Tibial nerve (tissue), 4 donors: ENCODE results near the gene FADS2. TPM values are rescaled to one million over a fixed set of nuclear protein-coding genes. Genes with fewer than 3 reads are reported as not detected.

ENCODE experiments used
- DNase-seq, 2 donors: peaks; one replicate each; pipeline ENCODE4 v3.0.0-alpha.2; 2019; ENCODE audit warnings: low spot score in 2 of 2
- H3K27ac ChIP-seq, 4 donors: fragments of 200-600 bp; sonication (generic) in 3 of 4; one replicate each; pipeline ENCODE4 v1.5.1; 2017 to 2019; ENCODE audit warnings: mild to moderate bottlenecking in 1 of 4
- H3K27me3 ChIP-seq, 2 donors: fragments of 200-600 bp; sonication (generic) in 1 of 2; one replicate each; pipeline versions ENCODE4 v1.5.1 to v1.6.0; 2017 to 2019
- H3K36me3 ChIP-seq, 3 donors: fragments of 200-600 bp; sonication (generic); one replicate each; pipeline ENCODE4 v1.5.1; 2018 to 2019
- H3K4me1 ChIP-seq, 4 donors: fragments of 200-600 bp; sonication (generic) in 3 of 4; one replicate each; pipeline ENCODE4 v1.5.1; 2017 to 2019
- H3K4me3 ChIP-seq, 4 donors: fragments of 200-600 bp; sonication (generic) in 3 of 4; one replicate each; pipeline ENCODE4 v1.5.1; 2017 to 2019; ENCODE audit warnings: mild to moderate bottlenecking in 1 of 4, moderate library complexity in 1 of 4
- H3K9me3 ChIP-seq, 4 donors: fragments of 200-600 bp; sonication (generic) in 3 of 4; one replicate each; pipeline ENCODE4 v1.5.1; 2017 to 2019
- CTCF ChIP-seq, 5 experiments: fragments of 200-600 bp in 3 of 5; fragments of 450-650 bp in 2 of 5; sonication (generic) in 3 of 5; IDR thresholded peaks; one replicate each; pipeline ENCODE4 v1.5.1; 2016 to 2019; ENCODE audit warnings: antibody characterized with exemption in 5 of 5, mild to moderate bottlenecking in 3 of 5, moderate library complexity in 2 of 5
- EP300 ChIP-seq, 2 donors: sonication (generic); formaldehyde crosslinking; IDR thresholded peaks; one replicate each; pipeline ENCODE4 v1.6.1; 2017; ENCODE audit warnings: antibody characterized with exemption in 2 of 2, mild to moderate bottlenecking in 1 of 2
- POLR2A ChIP-seq, 2 donors: fragments of 450-650 bp; IDR thresholded peaks; one replicate each; pipeline ENCODE4 v1.6.1; 2017; ENCODE audit warnings: antibody characterized with exemption in 2 of 2, mild to moderate bottlenecking in 2 of 2, moderate library complexity in 2 of 2
- whole genome bisulfite sequencing, 2 donors: methylation state at CpG; one replicate each; pipeline ENCODE4 v1.1.5; 2018; 5-methylcytosine and 5-hydroxymethylcytosine counted together
- total RNA-seq, 4 donors: library from RNA; depleted of rRNA; stranded (reverse); fragments of >200 nt; gene quantifications; one replicate each; pipeline ENCODE4 v1.1.0, GENCODE V29; 2016

FADS2 gene
- total RNA-seq, 4 donors from 2014 or later, result 17.4 to 59.2 (median 32.7) TPM

- Histone ChIP-seq H3K9me3 (no peaks in the 10 kb centered on the region), H3K27me3 (no peaks in the 10 kb centered on the region), H3K4me3 (no peak overlapping the region), H3K36me3 (peaks cover 0 to 70% (median 5%) of the 10 kb centered on the region in 3 donors), H3K27ac (peak overlapping the region in 1 of 4 donors; percentile 36), H3K4me1 (peaks cover 0 to 35% (median 17%) of the 10 kb centered on the region in 4 donors)
- WGBS, 2 donors, result 85 to 92% methylated on average over 12 to 14 of the region's 14 CpGs
- no peak for DNase-seq
- TF ChIP-seq POLR2A (IDR thresholded peaks at IDR 0.05) (no peak), EP300 (IDR thresholded peaks at IDR 0.05) (no peak), CTCF (IDR thresholded peaks at IDR 0.05) (no peak)
Measured at GRCh38 chr11:61905801-61906521, 77.9 kb downstream of the FADS2 start.

GRCh38 chr11:61906522-61906909 lies 78.4 kb downstream of the FADS2 start:
- no peaks in the 10 kb centered on the region for H3K27me3 ChIP-seq
- H3K9me3 ChIP-seq, result no peaks in the 10 kb centered on the region
- TF ChIP-seq POLR2A (IDR thresholded peaks at IDR 0.05), result no peak
- no peak for TF ChIP-seq EP300 (IDR thresholded peaks at IDR 0.05)
- no peak for TF ChIP-seq CTCF (IDR thresholded peaks at IDR 0.05)
- no peak overlapping the region for H3K4me3 ChIP-seq
- WGBS, 2 donors, result 77 to 95% methylated on average over 7 to 14 of the region's 14 CpGs
- no peak overlapping the region for H3K27ac ChIP-seq
- DNase-seq, result no peak
- H3K4me1 ChIP-seq, result peaks cover 0 to 40% (median 22%) of the 10 kb centered on the region in 4 donors
- H3K36me3 ChIP-seq, result peaks cover 0 to 64% (median 5%) of the 10 kb centered on the region in 3 donors

- Histone ChIP-seq H3K27ac (peak overlapping the region in 1 of 4 donors; percentile 14), H3K36me3 (peaks cover 0 to 57% (median 5%) of the 10 kb centered on the region in 3 donors), H3K27me3 (no peaks in the 10 kb centered on the region), H3K9me3 (no peaks in the 10 kb centered on the region), H3K4me3 (no peak overlapping the region), H3K4me1 (peaks cover 0 to 48% (median 30%) of the 10 kb centered on the region in 4 donors)
- 89 to 96% methylated on average over 18 to 19 of the region's 19 CpGs for WGBS, 2 donors
- DNase-seq, result no peak
- TF ChIP-seq POLR2A (IDR thresholded peaks at IDR 0.05) (no peak), EP300 (IDR thresholded peaks at IDR 0.05) (no peak), CTCF (IDR thresholded peaks at IDR 0.05) (no peak)
Measured at GRCh38 chr11:61907282-61907681, 79.2 kb downstream of the FADS2 start.

- TF ChIP-seq POLR2A (IDR thresholded peaks at IDR 0.05) (no peak), CTCF (IDR thresholded peaks at IDR 0.05) (no peak), EP300 (IDR thresholded peaks at IDR 0.05) (no peak)
- no peaks in the 10 kb centered on the region for H3K27me3 ChIP-seq
- no peaks in the 10 kb centered on the region for H3K9me3 ChIP-seq
- peaks cover 0 to 56% (median 37%) of the 10 kb centered on the region in 4 donors for H3K4me1 ChIP-seq
- 82 to 83% methylated on average over 16 to 20 of the region's 21 CpGs for WGBS, 2 donors
- no peak overlapping the region for H3K4me3 ChIP-seq
- DNase-seq, result no peak
- peak overlapping the region in 3 of 4 donors; percentile 59 to 95 (median 83) for H3K27ac ChIP-seq
- peaks cover 0 to 48% (median 5%) of the 10 kb centered on the region in 3 donors for H3K36me3 ChIP-seq
Measured at GRCh38 chr11:61907871-61908729, 80.0 kb downstream of the FADS2 start.
